Thyroid gland (tissue), 4 donors: Measurements from ENCODE around the gene CCDC175. TPM values are rescaled to one million over a fixed set of nuclear protein-coding genes. Genes with fewer than 3 reads are reported as not detected.
A peak's percentile ranks its signal among the peaks of the same experiment; 100 is the strongest.

Experiments used
- DNase-seq, 2 donors: peaks; one replicate each; pipeline ENCODE4 v3.0.0-alpha.2; 2019
- H3K27ac ChIP-seq, 3 donors: fragments of 200-600 bp; sonication (generic); 1 replicate in 2 of 3; 2 replicates in 1 of 3; pipeline ENCODE4 v1.5.1; 2016 to 2019; ENCODE audit warnings: mild to moderate bottlenecking in 1 of 3, moderate library complexity in 1 of 3
- H3K27me3 ChIP-seq: fragments of 200-600 bp; sonication (generic); one replicate; pipeline ENCODE4 v1.5.1; 2019
- H3K36me3 ChIP-seq, 2 donors: fragments of 200-600 bp; sonication (generic); one replicate each; pipeline ENCODE4 v1.5.1; 2016 to 2019
- H3K4me1 ChIP-seq, 2 donors: fragments of 200-600 bp; sonication (generic); one replicate each; pipeline ENCODE4 v1.5.1; 2017 to 2019
- H3K4me3 ChIP-seq, 3 donors: fragments of 200-600 bp; sonication (generic); replicated peaks in 1 of 3; 1 replicate in 2 of 3; 2 replicates in 1 of 3; pipeline ENCODE4 v1.5.1; 2016; ENCODE audit warnings: mild to moderate bottlenecking in 1 of 3
- H3K9me3 ChIP-seq: fragments of 200-600 bp; sonication (generic); one replicate; pipeline ENCODE4 v1.5.1; 2017
- CTCF ChIP-seq, 6 experiments: fragments of 200-600 bp in 3 of 6; fragments of 450-650 bp in 3 of 6; sonication (generic) in 3 of 6; IDR thresholded peaks; one replicate each; pipeline ENCODE4 v1.5.1; 2016 to 2019; ENCODE audit warnings: antibody characterized with exemption in 6 of 6, mild to moderate bottlenecking in 2 of 6, inconsistent platforms in 1 of 6, moderate library complexity in 1 of 6
- POLR2A ChIP-seq, 2 donors: fragments of 450-650 bp; IDR thresholded peaks; one replicate each; pipeline ENCODE4 v1.6.1; 2017; ENCODE audit warnings: antibody characterized with exemption in 2 of 2, mild to moderate bottlenecking in 2 of 2, moderate library complexity in 1 of 2
- WGBS, 2 donors: methylation state at CpG; one replicate each; pipeline ENCODE4 v1.1.5; 2017; 5-methylcytosine and 5-hydroxymethylcytosine counted together
- intact Hi-C: fragments of 100-400 bp; cut with DNase I; formaldehyde crosslinking; loops from one replicate; pipeline ENCODE4 v1.15.1; 2023
- total RNA-seq, 4 donors: library from RNA; depleted of rRNA; stranded (reverse); fragments of >200 nt; gene quantifications; one replicate each; pipeline ENCODE4 v1.2.3, GENCODE V29; 2016

Gene CCDC175
- total RNA-seq, 4 donors from 2014 or later, result 0.24 TPM; not detected in 3

DNA sequence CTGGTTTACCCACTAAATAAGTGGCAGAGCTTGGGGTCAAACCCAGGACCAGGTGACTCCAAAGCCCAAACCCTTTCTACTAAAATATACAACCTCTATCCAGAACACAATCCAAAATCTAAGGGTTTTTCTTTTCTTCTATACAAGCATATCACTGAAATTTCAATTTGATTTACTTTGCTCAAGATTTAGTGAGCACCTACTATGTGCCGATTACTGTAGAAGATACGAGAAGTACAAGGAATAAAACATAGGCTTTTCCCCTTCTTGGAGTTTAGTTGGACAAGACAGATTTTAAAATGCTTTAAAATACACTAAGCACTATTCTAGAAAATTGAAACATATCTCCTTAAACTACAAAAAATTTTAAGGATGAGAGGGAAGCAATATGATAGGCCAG is 95.2 kb downstream of the CCDC175 start:
- Histone ChIP-seq H3K27ac (peak overlapping the region in 2 of 3 donors; percentile 11 to 80), H3K36me3 (peaks cover 0 to 9% of the 10 kb centered on the region in 2 donors), H3K4me1 (peaks cover 29 to 32% of the 10 kb centered on the region in 2 donors), H3K4me3 (no peak overlapping the region), H3K9me3 (no peaks in the 10 kb centered on the region), H3K27me3 (no peaks in the 10 kb centered on the region)
- no peak for DNase-seq
- intact Hi-C loops, result no loop called here
- TF ChIP-seq POLR2A (IDR thresholded peaks at IDR 0.05), result no peak
- TF ChIP-seq CTCF (IDR thresholded peaks at IDR 0.05), result no peak
- 99% methylated on average over 2 of the region's 2 CpGs for WGBS, 2 donors

GRCh38 chr14:59480166-59480565 is 96.4 kb downstream of the CCDC175 start:
- H3K9me3 ChIP-seq, result no peaks in the 10 kb centered on the region
- DNase-seq, result no peak
- TF ChIP-seq CTCF (IDR thresholded peaks at IDR 0.05) (no peak), POLR2A (IDR thresholded peaks at IDR 0.05) (no peak)
- WGBS, 2 donors, result 48 to 67% methylated on average over 1 of the region's 1 CpG
- no peak overlapping the region for H3K4me3 ChIP-seq
- no peak overlapping the region for H3K27ac ChIP-seq
- H3K36me3 ChIP-seq, result peaks cover 9 to 12% of the 10 kb centered on the region in 2 donors
- intact Hi-C loops, result no loop called here
- peaks cover 17 to 22% of the 10 kb centered on the region in 2 donors for H3K4me1 ChIP-seq
- H3K27me3 ChIP-seq, result no peaks in the 10 kb centered on the region

DNA sequence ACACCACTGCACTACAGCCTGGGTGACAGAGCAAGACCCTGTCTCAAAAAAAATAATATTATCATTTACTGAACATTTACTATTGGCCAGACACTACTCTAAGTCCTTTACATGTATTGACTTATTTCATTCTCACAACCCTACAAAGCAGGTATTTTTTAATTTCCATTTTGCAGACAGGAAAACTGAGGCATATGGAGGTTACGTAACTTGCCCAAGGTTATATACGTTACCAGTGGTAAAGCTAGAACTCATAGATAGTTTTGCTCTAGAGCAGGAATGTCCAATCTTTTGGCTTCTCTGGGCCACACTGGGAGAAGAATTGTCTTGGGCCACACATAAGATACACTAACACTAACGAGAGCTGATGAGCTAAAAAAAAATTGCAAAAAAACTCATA is 98.1 kb downstream of the CCDC175 start:
- peaks cover 21 to 23% of the 10 kb centered on the region in 2 donors for H3K36me3 ChIP-seq
- no peak overlapping the region for H3K4me3 ChIP-seq
- no peaks in the 10 kb centered on the region for H3K27me3 ChIP-seq
- 95 to 97% methylated on average over 3 of the region's 3 CpGs for WGBS, 2 donors
- intact Hi-C loops, result no loop called here
- TF ChIP-seq POLR2A (IDR thresholded peaks at IDR 0.05) (no peak), CTCF (IDR thresholded peaks at IDR 0.05) (no peak)
- DNase-seq, result no peak
- H3K4me1 ChIP-seq, result peaks cover 17 to 21% of the 10 kb centered on the region in 2 donors
- H3K9me3 ChIP-seq, result no peaks in the 10 kb centered on the region
- no peak overlapping the region for H3K27ac ChIP-seq

GRCh38 chr14:59475709-59476108 is 100.9 kb downstream of the CCDC175 start:
- no peak for TF ChIP-seq POLR2A (IDR thresholded peaks at IDR 0.05)
- no peak for TF ChIP-seq CTCF (IDR thresholded peaks at IDR 0.05)
- Histone ChIP-seq H3K36me3 (peaks cover 21 to 29% of the 10 kb centered on the region in 2 donors), H3K4me3 (no peak overlapping the region), H3K4me1 (peaks cover 0 to 2% of the 10 kb centered on the region in 2 donors), H3K27me3 (no peaks in the 10 kb centered on the region), H3K9me3 (no peaks in the 10 kb centered on the region), H3K27ac (no peak overlapping the region)
- DNase-seq, result no peak
- WGBS, 2 donors, result 90 to 95% methylated on average over 1 of the region's 1 CpG
- intact Hi-C loops, result no loop called here

GRCh38 chr14:59474172-59474571 is 102.4 kb downstream of the CCDC175 start:
- WGBS, 2 donors, result 68 to 82% methylated on average over 1 of the region's 1 CpG

More at GRCh38 chr14:59474172-59474571, 102.4 kb downstream of the CCDC175 start:
- H3K4me3 ChIP-seq, result no peak overlapping the region
- no peaks in the 10 kb centered on the region for H3K4me1 ChIP-seq
- no peak for TF ChIP-seq POLR2A (IDR thresholded peaks at IDR 0.05)
- TF ChIP-seq CTCF (IDR thresholded peaks at IDR 0.05), result no peak
- intact Hi-C loops, result no loop called here
- H3K27ac ChIP-seq, result no peak overlapping the region
- DNase-seq, result no peak
- no peaks in the 10 kb centered on the region for H3K9me3 ChIP-seq
- H3K36me3 ChIP-seq, result peaks cover 21 to 29% of the 10 kb centered on the region in 2 donors
- no peaks in the 10 kb centered on the region for H3K27me3 ChIP-seq
